NCI-H460 (cell line): ENCODE data around the gene USP13. TPM values are rescaled to one million over a fixed set of nuclear protein-coding genes. Genes with fewer than 3 reads are reported as not detected.
"Not testable (repeated sequence)": the region's sequence is repeated elsewhere in the genome, so short reads cannot be mapped to it uniquely, and the experiment has no call there.

Experiments
- DNase-seq: peaks from one replicate; pipeline ENCODE4 v3.0.0-alpha.2; 2016; ENCODE audit warnings: low read depth; ENCODE audit errors: extremely low read depth
- total RNA-seq: library from RNA; depleted of rRNA; stranded (reverse); fragments of >200 nt; shearing (Covaris generic); gene quantifications from 2 replicates; pipeline ENCODE4 v1.2.3, GENCODE V29; 2014

The USP13 gene
- total RNA-seq, 1 experiment from 2014 or later = 8.1 TPM

DNA sequence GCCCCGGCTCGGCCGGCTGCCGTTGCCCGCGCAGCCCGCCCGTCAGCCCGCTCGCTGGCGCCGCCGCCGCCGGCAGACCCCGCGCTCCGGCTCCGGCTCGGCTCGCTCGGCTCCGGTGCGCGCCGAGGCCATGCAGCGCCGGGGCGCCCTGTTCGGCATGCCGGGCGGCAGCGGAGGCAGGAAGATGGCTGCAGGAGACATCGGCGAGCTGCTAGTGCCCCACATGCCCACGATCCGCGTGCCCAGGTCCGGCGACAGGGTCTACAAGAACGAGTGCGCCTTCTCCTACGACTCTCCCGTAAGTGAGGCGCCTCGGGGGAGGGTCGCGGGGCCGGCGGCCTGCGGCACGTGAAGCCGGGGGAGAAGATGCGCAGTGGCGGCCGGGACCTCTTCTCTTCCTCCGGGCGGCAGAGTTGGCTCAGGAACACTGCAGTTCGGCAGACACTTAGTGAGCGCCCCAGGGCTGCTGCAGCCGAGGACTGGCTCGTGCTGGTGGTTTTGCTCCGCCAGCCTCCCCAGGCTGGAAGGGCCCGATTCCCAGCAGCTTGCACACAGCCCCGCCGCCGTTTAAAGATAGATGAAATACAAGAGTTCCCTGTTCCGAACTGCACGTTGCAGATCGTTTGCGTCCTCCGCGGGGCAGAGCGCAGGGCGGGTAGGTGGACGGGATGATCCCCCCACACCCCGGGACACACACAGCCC lies 407 bp downstream of the USP13 start:
- DNase-seq = peak; percentile 34

DNA sequence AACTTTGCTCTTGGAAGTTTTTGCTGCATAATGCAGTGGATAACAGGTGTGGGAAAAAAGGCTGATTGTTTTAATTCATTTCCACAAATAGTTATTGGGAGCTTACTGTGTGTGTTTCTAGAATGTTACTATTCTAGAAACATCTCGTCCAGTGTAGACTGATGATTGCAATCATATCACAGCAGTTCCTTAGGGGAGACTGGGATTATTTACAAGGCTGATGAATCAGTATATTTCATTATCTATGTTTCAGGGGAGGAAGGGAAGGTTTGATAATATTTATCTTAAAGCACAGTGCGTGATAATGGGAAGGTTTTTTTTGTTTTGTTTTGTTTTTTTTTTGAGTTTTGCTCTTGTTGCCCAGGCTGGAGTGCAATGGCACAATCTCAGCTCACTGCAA lies 2.4 kb downstream of the USP13 start:
- DNase-seq = no peak

DNA sequence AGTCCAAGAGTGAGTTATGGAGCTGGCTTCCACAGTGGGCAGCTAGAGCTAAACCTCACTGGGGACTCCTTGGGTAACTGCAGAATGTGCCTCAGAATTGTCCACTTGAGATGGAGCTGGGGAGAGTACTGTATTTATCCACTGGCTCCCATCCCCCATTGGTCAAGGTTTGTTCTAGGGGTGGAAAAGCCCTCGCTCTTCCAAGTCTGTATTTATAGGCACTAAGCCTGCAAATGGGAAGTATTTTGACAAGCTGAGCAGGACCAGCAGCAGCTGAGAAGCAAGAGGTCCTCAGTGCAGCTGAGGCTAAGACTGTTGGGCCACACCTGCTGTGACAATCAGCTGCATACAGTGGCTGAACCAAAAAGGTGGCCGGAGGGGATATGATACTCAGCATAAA lies 5.8 kb downstream of the USP13 start:
- no peak for DNase-seq

DNA sequence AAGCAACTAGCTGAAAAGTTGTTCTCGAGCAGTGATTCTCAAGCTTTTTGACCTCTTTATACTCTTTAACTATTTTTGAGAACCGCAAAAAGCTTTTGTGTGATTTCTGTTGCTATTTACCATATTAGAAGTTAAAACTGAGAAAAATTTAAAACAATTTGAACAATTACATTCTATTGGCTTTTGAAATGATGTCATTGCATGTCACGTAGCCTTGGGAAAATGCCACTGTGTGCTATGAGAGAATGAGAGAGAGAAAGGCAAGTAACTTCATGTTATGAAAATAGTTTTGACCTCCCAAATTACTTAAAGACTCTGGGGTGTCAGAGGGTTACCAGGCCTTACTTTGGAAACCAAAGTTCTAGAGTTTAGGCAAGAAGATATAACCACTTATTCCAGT lies 8.0 kb downstream of the USP13 start:
- DNase-seq = no peak

DNA sequence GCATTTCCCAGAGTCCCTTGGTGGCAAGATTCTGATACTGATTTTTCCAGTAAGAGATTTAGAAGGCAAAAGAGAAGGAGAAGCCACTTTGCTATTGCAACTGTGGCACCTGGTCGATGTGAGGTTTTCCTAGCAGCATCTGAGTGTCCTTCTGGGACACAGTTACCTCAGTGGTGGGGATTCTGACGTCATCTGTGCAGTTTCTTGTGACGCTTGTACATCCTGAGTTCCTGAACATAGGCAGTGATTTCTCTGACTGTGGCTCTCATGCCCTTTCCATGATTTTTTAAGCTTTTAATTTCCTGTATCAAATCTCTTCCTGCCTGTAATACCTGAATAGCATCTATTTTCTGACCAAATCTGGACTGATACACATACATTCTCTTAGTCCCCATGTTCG lies 8.9 kb downstream of the USP13 start:
- DNase-seq = no peak

DNA sequence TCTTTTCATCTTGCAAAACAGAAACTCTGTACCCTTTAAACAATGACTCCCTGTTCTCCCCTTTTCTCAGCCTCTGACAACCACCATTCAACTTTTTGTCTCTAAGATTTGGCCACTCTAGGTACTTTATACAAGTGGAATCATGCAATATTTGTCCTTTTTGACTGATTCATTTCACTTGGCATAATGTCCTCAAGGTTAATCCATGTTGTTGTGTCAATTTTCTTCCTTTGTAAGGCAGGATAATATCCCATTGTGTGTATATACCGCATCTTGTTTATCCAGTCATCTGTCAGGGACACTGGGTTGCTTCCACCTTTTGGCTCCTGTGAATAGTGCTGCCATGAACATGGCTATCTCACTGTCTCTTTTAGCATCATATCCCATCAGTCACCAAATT lies 10.3 kb downstream of the USP13 start:
- no peak for DNase-seq

DNA sequence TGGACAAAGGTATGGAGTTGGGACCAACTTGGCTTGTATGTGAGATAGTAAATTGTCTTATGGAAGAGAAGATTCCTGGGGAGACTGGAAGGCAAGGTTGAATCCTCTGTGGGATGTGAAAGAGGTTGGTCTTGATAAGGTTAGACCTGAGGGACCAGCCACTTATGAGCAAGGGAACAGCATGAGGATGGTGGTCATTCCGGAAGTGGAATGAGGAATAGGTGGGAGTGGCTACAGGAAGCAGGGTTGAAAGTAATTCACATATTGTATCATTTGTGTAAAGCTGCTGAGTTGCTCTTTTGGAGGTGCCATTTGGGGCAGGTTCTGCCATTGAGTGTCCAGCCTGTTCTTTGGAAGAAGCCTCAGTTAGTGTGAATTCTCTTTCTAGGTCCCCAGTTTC lies 13.2 kb downstream of the USP13 start:
- DNase-seq = no peak

DNA sequence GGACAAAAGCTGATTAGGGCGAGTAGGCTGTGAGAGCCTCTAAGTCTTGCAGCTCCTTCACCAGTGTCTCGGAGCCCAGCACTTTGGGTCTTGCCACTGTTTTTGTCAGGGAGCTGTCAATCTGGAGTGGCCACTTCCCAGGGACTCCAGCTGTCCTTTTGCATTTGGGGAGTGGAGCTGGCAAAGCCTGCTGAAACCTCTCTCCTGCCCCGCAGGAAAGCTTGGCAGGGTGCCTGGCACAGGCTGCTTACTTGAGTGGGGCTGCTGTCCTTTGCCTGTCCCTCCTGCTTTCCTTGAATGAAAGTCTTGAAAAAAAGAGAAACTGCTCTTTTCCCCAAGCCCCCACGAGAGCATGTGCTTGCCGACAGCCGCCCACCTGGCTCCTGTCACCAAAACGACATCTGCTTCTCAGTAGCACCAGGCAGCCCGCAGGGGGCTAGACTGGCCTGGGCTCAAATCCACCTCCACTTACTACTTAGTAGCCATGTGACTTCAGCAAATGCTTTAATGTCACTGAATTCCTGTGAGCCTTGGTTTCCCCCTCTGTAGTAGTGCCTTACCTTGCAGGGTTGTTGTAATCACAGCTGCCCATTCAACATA lies 13.7 kb downstream of the USP13 start:
- no peak for DNase-seq

DNA sequence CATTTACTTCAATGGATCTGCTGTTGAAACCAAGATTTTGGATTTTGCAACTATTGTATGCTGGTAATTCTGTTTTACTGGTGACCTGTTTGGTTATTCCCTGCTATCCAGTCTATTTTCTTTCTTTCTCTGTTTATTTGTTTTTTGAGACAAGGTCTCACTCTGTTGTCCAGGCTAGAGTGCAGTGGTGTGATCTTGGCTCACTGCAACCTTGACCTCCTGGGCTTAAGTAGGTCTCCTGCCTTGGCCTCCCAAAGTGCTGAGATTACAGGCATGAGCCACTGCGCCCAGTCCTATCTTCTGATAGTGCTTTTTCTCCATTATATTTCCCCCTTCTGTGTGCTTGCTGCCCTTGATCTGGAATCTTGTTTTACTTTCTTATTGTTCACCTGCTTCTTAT lies 15.6 kb downstream of the USP13 start:
- DNase-seq = no peak

DNA sequence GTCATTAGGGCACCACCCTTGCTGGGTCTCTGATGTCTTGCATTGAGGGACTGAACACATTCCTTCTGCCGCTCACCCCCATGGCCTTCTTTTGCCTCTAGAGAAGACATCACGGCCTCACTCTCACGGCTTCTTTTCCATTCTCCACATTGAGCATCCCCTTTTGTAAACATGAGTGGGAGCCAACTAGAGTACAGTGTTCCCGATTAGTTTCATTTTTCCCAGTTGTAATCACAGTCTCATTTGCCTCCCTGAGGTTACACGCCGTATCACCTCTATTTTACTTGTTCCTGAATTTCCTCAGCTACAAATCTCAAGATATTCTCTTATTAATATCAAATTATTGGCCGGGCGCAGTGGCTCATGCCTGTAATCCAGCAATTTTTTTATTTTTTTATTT lies 17.5 kb downstream of the USP13 start:
- DNase-seq = no peak

DNA sequence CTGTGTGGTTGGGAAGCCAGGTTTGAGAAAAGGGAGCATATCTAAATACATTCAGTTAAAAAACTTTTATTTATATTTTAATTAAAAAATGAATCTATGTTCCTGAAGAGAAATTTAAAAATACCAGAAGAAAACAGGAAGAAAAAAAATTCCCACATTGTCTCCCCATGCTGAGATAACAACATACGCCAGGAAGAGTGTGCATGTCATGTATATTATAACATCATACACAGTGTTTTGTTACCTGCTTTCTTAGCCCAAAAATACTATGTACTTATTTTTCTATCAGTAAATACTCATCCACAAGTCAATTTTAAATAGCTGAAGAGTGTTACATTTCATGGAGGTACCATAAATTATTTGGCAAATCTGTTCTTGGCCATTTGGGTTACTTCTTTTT lies 18.5 kb downstream of the USP13 start:
- DNase-seq = no peak

DNA sequence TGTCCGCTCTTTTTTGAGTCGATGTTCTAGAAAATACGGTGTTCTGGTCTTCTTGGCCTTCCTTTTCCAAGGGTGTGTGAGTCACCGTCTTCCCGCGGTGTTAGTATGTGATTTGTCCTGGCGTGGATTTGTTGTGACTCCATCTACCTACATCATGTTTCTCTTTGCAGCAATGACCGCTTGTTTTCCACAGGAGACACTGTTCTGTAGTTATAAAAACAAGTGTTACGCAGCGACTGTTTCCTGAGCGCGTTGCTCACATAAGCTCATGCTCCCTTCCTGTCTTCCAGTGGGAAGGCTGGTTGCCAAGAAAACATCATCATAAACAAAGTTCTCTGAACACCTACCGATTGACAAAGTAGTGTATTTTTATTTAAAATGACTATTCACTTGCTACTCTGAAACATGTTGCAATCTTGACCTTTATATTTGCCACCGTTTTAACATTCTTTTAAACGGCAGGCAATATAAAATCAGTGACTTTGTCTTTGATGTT lies 19.0 kb downstream of the USP13 start:
- DNase-seq = no peak

DNA sequence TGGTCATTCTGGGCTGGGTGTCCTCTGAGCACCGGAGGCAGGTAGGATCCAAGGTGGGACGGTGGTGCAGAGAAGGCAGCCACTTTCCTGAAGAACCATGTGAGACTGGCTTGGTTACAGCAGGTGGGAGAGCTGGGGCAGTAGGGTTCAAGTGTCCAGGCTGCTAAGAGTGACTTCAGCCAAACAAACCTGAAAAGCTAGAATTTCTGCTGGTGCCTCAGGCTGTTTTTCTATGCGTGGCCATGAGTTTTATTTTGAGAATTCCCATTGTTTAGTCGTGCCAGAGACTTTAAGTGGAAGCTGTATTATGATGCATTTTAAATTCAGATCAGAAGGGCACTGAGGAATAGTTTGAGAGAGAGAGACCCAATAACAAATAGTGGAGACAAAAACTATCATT lies 20.1 kb downstream of the USP13 start:
- no peak for DNase-seq

DNA sequence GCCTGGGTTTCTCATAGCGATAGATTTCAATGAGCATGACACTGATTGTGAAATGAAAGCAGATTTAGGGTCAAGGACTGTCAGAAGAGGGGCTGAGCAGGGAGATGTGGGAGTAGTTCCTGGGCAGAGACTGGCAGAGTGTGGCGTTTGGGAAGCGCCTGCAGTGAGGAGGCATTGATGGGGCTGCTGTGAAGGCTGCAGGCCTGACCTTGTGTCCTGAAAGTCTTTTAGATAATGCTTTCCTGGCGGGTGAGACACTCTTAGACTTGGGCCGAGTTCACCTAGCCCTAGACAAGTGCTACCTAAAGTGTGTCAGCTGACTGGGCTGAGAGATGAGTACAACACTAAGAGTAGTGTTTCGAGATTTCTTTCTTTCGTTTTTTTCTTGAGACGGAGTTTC lies 20.7 kb downstream of the USP13 start:
- DNase-seq = no peak

DNA sequence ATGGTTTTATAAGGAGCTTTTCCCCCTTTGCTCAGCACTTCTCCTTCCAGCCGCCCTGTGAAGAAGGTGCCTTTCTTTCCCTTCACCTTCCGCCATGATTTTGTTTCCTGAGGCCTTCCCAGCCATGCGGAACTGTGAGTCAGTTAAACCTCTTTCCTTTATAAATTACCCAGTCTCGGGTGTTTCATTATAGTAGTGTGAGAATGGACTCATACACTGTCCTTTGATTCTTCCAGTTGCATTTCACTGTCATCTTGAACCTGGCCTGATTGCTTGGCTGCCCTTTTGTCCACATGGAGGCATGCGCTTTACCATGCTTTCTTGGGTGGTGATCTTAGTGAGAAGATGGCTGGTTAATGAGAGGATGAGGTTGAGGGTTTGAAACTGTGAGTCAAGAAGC lies 23.2 kb downstream of the USP13 start:
- DNase-seq = no peak

DNA sequence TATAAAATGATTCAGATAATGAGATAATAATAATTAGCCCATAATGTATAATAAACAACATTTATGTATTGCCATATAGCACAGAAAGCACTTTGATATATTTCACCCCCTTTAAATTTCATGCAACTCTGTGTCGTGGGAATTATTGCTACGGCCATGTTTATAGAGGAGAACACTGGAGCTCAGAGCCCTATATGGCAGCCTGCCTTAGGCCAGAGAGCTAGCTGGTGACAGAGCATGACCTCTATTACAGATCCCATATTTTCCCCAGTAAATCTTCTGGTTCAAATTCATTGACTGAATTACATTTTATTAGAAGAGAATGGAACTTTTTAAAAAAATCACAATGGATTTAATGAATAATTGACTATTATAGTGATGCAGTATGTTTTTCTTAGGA lies 25.0 kb downstream of the USP13 start:
- no peak for DNase-seq

DNA sequence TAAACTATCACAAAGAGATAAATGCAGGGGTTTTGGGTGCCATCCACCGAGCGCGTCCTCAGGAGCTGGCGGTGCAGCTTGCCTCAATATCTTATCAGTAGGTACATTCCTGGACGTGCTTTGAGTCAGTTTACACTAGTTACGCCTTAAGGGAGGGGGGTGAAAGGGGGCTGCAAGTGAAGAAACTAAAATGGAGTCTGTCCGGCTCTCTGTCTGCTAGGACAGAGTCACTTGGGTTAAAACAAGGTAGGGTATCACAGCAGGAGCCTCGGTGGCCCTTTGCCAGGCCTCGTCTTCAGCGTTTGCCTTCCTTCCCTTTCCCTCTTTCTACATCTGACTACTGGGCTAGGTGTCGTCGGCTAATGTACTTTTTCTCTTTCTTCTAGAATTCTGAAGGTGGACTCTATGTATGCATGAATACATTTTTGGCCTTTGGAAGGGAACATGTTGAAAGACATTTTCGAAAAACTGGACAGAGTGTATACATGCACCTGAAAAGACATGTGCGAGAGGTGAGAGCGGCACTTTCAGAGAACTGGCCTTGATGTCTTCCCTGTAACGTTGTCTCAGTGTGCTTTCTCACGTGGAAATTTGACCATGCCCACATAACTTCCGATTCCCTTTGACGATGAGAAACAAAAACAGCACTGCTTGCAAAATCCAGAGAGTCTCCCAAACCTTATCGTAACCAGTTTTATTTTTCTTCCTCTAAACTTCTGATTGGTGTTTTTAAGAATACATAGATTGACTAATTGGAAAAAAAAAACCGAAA lies 28.8 kb downstream of the USP13 start:
- DNase-seq = no peak

DNA sequence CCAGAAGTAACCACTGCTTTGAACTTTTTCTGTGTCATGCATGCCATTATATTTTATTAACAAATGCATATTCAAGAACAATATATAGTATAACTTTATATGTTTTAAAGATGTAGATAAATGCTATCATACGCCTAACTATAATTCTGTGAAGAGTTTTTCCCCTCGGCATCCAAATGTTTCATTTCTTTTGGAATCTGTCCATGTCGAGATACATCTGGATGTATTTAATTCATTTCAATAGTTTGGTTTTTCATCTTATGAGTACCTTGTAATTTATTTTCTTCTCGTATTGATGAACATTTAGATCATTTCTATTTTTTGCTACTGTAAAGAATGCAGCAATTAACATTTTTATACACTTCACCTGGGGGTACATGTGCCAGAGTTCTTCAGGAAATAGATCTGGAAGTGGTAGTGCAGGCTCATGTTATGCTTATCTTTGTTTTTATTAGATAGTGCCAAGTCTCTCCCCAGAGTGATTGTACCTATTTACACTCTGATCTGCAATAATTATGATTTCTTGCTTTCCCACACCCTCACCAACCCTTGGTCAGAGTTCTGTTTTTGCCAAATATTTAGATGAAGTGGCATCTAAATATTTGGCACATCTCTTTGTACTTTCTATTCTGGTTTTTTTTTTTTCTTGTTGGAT lies 29.7 kb downstream of the USP13 start:
- no peak for DNase-seq

DNA sequence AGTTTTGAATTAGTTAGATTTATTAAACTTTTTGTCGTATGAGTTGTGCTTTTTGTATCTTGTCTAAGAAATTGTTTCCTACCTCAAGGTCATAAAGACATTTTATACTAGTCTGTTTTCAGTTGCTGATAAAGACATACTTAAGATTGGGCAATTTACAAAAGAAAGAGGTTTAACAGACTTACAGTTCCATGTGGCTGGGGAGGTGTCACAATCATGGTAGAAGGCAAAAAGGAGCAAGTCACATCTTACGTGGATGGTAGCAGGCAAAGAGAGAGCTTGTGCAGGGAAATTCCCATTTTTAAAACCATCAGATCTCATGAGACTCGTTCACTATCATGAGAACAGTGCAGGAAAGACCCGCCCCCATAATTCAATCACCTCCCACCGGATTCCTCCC lies 30.4 kb downstream of the USP13 start:
- not testable (repeated sequence) for DNase-seq

DNA sequence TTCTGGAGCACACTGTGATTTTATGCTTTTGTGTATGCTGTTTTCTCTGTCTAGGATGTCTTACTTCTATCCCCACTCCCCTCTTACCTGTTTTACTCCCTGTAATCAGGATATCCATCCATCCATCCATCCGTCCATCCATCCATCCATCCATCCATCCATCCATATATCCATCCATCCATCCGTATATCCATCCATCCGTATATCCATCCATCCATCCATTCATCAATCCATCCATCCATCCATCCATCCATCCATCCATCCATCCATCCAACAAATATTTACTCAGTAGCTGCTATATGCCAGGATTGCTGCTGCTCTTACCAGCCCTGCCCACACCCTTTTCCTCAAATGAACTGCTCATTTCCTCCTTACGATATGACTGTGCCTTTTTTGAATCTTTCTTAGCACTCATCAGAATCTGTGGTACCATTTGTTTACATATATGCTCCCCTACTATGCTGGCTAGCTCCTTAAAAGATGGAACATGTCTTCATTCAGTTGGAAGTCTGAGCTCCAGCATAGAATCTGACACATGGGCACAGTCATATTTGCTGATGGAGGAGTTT lies 35.2 kb downstream of the USP13 start:
- DNase-seq = no peak

DNA sequence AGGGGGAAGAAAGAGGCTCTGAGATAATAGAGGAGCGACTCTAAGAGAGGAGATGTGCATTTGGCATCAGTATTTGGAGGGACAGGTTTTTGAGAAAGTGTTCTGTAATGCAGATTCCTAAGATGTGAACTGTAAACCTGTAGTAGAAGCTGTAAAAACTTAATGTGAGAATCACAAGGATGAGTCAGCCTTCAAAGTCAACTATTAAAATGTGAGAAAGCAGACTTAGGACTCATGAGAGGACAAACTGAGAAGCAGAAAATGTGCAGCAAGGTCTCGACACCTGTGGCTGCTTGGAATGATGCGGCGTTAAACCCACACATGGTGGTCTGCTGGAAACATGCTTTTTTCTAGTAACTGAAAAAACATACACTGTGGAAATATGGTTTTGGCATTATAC lies 36.0 kb downstream of the USP13 start:
- DNase-seq = no peak
